HUES48 (cell line): Measurements from ENCODE around the gene CLCNKB.

Source experiments
- H3K27ac ChIP-seq: one replicate; pipeline ENCODE4 v1.7.0; 2013; ENCODE audit warnings: low read depth, low read length, inconsistent platforms
- H3K27me3 ChIP-seq: 2 replicates; pipeline ENCODE4 v1.6.1; 2013; ENCODE audit warnings: mild to moderate bottlenecking, low read length; ENCODE audit not compliant: control insufficient read depth, insufficient read depth
- H3K36me3 ChIP-seq: 2 replicates; pipeline ENCODE4 v1.6.1; 2013; ENCODE audit warnings: low read length; ENCODE audit not compliant: control insufficient read depth, insufficient read depth
- H3K4me1 ChIP-seq: 2 replicates; pipeline ENCODE4 v1.6.1; 2013; ENCODE audit warnings: mild to moderate bottlenecking, low read length; ENCODE audit not compliant: control insufficient read depth, insufficient read depth
- H3K4me3 ChIP-seq: 2 replicates; pipeline ENCODE4 v1.5.1; 2013; ENCODE audit warnings: mild to moderate bottlenecking, low read depth, low read length
- H3K9ac ChIP-seq: 2 replicates; pipeline ENCODE4 v1.6.1; 2013; ENCODE audit warnings: mild to moderate bottlenecking, low read depth, low read length, moderate library complexity
- H3K9me3 ChIP-seq: 2 replicates; pipeline ENCODE4 v1.6.1; 2013; ENCODE audit warnings: low read length; ENCODE audit not compliant: control insufficient read depth, insufficient read depth

Gene CLCNKB

DNA sequence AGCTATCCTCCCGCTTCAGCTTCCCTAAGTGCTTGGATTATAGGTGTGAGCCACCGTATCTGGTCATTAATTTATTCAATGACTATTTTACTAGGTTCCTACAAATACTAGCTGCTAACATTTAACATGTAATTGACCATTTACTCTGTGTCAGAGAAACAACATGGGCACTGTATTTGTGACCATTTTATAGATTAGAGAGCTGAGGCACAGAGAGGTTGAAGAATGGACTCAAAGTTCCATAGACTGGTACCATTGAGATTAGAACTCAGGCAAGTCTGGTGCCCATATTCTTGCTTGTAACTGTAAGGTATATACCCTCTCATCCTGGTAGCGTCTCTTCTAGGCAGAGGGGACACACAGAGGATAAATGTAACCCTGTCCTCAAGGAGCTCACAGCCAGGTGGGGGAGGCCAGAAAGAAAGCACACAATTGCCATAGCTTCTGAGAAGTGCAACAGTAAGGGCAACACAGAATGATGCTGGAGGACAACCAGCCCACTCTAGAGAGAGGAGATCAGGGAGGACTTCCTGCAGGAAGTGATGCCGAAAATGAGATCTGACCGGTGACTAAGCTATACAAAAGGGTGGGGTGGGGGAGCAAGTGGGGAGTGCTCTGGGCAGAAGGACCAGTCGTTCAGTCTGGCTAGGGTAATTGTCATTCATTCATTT, 35.8 kb upstream of the CLCNKB start:
- Histone ChIP-seq H3K4me3 (no peak overlapping the region), H3K36me3 (no peaks in the 10 kb centered on the region), H3K4me1 (no peaks in the 10 kb centered on the region; the same call in 1 of the 2 replicates), H3K27me3 (no peaks in the 10 kb centered on the region), H3K27ac (no peak overlapping the region), H3K9ac (no peak overlapping the region), H3K9me3 (no peaks in the 10 kb centered on the region)

DNA sequence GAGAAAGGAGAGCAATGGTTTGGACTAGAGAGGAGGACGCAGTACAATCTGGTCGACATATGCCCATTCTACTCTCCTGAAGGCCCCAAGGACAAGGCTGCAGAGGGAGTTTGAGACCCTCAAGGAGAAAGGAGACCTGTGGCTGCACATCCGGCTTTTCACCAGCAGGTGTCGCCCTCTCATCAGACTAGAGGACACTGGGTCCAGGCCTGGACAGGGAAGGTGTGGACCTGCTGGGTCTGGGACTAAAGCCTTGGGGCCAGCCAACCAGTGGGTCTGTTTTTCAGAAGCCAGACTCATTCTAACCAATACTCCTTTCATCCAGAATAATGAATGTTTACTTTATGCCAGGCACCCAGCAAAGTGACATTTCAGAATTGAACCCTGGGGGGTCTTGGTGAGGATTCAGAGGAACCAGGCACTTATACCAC, 34.5 kb upstream of the CLCNKB start:
- Histone ChIP-seq H3K9ac (no peak overlapping the region), H3K36me3 (no peaks in the 10 kb centered on the region)

GRCh38 chr1:16009678-16010077, 33.9 kb upstream of the CLCNKB start:
- Histone ChIP-seq H3K4me3 (no peak overlapping the region), H3K9me3 (no peaks in the 10 kb centered on the region), H3K4me1 (peaks cover 14% of the 10 kb centered on the region), H3K27me3 (no peaks in the 10 kb centered on the region), H3K9ac (no peak overlapping the region), H3K27ac (no peak overlapping the region), H3K36me3 (no peaks in the 10 kb centered on the region)

More for the DNA sequence above, 34.5 kb upstream of the CLCNKB start:
- Histone ChIP-seq H3K9me3 (no peaks in the 10 kb centered on the region), H3K27me3 (no peaks in the 10 kb centered on the region), H3K4me3 (no peak overlapping the region), H3K27ac (no peak overlapping the region), H3K4me1 (peaks cover 7% of the 10 kb centered on the region)

DNA sequence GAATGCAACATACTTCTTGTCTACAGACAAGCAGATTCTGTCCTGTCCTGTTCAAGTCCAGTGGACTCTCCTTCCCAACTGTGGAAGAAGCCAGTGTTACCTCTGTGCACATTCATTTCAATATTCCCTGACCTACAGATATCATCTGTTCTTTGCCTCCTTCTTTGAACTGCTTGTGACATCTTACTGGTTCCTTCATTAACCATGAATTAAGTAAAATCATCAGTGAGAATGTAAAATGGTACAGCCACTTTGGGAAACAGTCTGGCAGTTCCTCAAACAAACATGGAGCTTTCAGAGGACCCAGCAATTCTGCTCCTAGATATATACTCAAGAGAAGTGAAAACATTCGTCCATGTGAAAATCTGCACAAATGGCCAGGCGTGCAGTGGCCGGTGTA, 32.7 kb upstream of the CLCNKB start:
- Histone ChIP-seq H3K27me3 (no peaks in the 10 kb centered on the region), H3K4me1 (peaks cover 20% of the 10 kb centered on the region), H3K4me3 (no peak overlapping the region), H3K36me3 (no peaks in the 10 kb centered on the region), H3K9ac (no peak overlapping the region), H3K27ac (no peak overlapping the region), H3K9me3 (no peaks in the 10 kb centered on the region)

- Histone ChIP-seq H3K27ac (peak overlapping the region; percentile 87), H3K4me3 (peak overlapping the region; percentile 41), H3K9ac (no peak overlapping the region), H3K4me1 (peaks cover 25% of the 10 kb centered on the region), H3K36me3 (no peaks in the 10 kb centered on the region), H3K9me3 (no peaks in the 10 kb centered on the region), H3K27me3 (no peaks in the 10 kb centered on the region)
Observed at GRCh38 chr1:16011936-16012589, 31.5 kb upstream of the CLCNKB start.

GRCh38 chr1:16012590-16013219, 30.9 kb upstream of the CLCNKB start:
- peaks cover 29% of the 10 kb centered on the region for H3K4me1 ChIP-seq
- H3K9me3 ChIP-seq, result no peaks in the 10 kb centered on the region
- no peak overlapping the region for H3K9ac ChIP-seq
- H3K4me3 ChIP-seq, result peak overlapping the region; percentile 41
- peak overlapping the region; percentile 87 for H3K27ac ChIP-seq
- H3K27me3 ChIP-seq, result no peaks in the 10 kb centered on the region
- H3K36me3 ChIP-seq, result no peaks in the 10 kb centered on the region

DNA sequence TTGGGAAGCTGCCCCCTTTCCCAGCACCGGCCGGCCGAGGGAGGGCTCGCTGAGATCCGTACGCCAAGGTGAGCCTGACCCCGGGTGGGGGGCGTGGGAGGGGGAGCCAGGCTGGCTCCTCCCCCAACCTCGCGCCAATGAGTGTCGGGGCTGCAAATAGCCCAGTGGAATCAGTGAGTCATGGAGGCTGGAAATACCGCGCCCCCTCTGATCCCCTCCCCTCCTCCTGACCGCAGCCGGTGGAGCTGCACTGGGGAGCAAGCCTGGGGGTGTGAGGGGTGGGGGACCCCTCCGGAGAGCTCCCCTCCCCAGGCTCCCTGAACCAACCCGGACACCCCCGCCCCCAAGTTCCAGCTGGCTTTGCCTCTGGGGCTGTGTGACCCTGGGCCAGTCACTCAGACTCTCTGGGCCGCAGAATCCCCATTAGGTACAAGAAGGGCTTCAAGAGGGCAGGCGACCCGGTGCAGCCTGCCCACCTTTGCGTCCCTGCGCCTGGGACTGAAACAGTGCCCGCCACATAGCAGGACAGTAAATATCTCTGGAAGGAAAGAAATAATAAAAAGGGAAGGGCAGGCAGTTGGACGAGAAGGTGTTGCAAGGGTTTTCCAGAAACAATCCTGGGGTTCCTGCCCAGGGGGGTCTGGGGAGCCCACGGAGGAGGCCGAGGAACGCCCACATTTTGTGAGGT, 30.2 kb upstream of the CLCNKB start:
- Histone ChIP-seq H3K4me3 (peak overlapping the region; percentile 41), H3K36me3 (no peaks in the 10 kb centered on the region), H3K27me3 (no peaks in the 10 kb centered on the region), H3K9me3 (no peaks in the 10 kb centered on the region), H3K4me1 (peaks cover 29% of the 10 kb centered on the region), H3K9ac (no peak overlapping the region), H3K27ac (peak overlapping the region; percentile 87)

GRCh38 chr1:16013908-16014258, 29.7 kb upstream of the CLCNKB start:
- Histone ChIP-seq H3K4me1 (peaks cover 29% of the 10 kb centered on the region), H3K36me3 (no peaks in the 10 kb centered on the region), H3K9me3 (no peaks in the 10 kb centered on the region), H3K9ac (no peak overlapping the region), H3K27me3 (no peaks in the 10 kb centered on the region), H3K4me3 (0 out of 2 replicates have a peak overlapping the region, but pooled peaks have one; percentile 41), H3K27ac (no peak overlapping the region)

DNA sequence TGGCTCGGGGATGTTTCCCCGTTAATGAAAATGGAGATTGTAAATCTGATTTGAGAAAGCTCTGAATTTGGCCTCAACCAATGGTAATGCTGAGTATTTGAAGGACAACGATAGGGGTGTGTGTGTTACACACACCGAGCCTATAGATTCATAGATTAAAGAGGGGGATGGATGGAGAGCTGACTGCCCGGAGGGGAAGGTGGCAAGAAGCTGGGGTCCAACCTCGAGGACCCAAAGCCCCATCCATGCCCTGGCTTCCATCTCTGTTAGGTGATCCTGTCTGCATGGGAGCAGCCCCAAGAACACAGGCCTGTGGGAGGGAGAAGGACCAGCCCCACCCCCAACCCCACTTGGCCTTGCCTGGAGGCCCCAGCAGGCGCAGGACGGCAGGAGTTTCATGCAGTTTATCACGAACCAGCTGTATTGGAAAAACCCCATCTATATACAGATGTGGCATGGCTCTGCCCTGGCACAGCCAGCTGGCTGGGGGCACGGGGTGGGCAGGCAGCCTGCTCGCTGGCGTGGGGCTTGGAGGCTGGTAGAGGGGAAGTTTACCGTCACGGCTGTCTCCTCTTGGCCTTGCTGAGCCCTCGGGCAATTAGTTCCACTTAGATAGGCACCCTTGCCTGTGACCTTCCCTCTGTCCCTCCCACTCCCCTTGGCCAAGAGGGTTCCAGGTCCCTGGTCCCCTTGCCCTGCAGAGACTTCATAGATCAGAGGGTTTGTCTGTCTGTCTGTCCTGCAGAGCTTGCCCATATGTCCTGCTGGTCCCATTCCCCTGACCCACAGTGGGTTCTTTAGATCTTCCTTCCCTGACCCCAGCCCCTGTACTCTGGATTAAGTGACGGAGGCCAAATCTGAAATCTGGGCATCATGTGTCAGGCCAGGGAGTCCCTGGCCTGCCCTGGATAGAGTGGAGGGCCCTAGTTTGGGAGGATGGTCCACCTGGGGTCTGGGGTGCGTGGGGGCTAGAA, 28.8 kb upstream of the CLCNKB start:
- no peak overlapping the region for H3K27ac ChIP-seq
- H3K4me1 ChIP-seq, result peaks cover 29% of the 10 kb centered on the region
- no peaks in the 10 kb centered on the region for H3K36me3 ChIP-seq
- H3K27me3 ChIP-seq, result no peaks in the 10 kb centered on the region
- no peak overlapping the region for H3K9ac ChIP-seq
- no peaks in the 10 kb centered on the region for H3K9me3 ChIP-seq
- no peak overlapping the region for H3K4me3 ChIP-seq

GRCh38 chr1:16015491-16015890, 28.1 kb upstream of the CLCNKB start:
- H3K36me3 ChIP-seq, result no peaks in the 10 kb centered on the region
- H3K9ac ChIP-seq, result no peak overlapping the region
- H3K27ac ChIP-seq, result no peak overlapping the region
- H3K9me3 ChIP-seq, result no peaks in the 10 kb centered on the region
- no peak overlapping the region for H3K4me3 ChIP-seq
- H3K4me1 ChIP-seq, result peaks cover 29% of the 10 kb centered on the region
- H3K27me3 ChIP-seq, result no peaks in the 10 kb centered on the region; the same call in 1 of the 2 replicates
